ENCODE measurements around the gene EBF4. TPM values are rescaled to one million over a fixed set of nuclear protein-coding genes. Genes with fewer than 3 reads are reported as not detected.

EBF4 gene
- total and polyA plus RNA-seq, 10 of the 15 experiments (the other 5 are each of a cell fraction or from before 2014, with no cell fraction given), result 0.13 TPM; not detected in 9

- H3K27ac ChIP-seq (ENCODE audit: control insufficient read depth, insufficient read depth), result no peak overlapping the region
- intact Hi-C loops (cut with micrococcal nuclease; ENCODE audit: unreplicated experiment), result no loop called here
- DNase-seq (ENCODE audit: low read depth, low spot score) (no peak), ATAC-seq (peak; percentile 48; the same call in 2 of the 3 replicates), FAIRE-seq (no peak)
- H4K20me1 ChIP-seq (ENCODE audit: control insufficient read depth, insufficient read depth), result no peaks in the 10 kb centered on the region
- no peaks in the 10 kb centered on the region for H3K36me3 ChIP-seq (ENCODE audit: control insufficient read depth in 2 of 2, insufficient read depth in 2 of 2, low read length in 1 of 2)
- H3K27me3 ChIP-seq (replicated peaks in 1 of 2; ENCODE audit: control insufficient read depth in 2 of 2, insufficient read depth in 2 of 2, low read length in 1 of 2), result peaks cover 0 to 5% of the 10 kb centered on the region in 2 experiments; a peak in 2 of 4 replicates
- no peak overlapping the region for H3K4me2 ChIP-seq (ENCODE audit: control insufficient read depth, insufficient read depth)
- in situ Hi-C loops (cut with MboI), result no loop called here
- H3K9ac ChIP-seq (ENCODE audit: control insufficient read depth, insufficient read depth, low read length), result no peak overlapping the region
- no peaks in the 10 kb centered on the region for H3K4me1 ChIP-seq (ENCODE audit: control insufficient read depth, insufficient read depth, low read length)
- no peaks in the 10 kb centered on the region for H3K9me3 ChIP-seq (replicated peaks; ENCODE audit: control insufficient read depth, insufficient read depth, low read length)
- TF ChIP-seq CTCF (IDR thresholded peaks at IDR 0.05 in 2 of 3, conservative IDR thresholded peaks at IDR 0.05 in 1 of 3; ENCODE audit: control insufficient read depth in 2 of 3, extremely low read depth in 1 of 3, insufficient read depth in 1 of 3, low read depth in 3 of 3, low read length in 3 of 3) (peak; percentile 11 to 29 (median 24); a peak in 3 of 6 replicates), EZH2 (IDR thresholded peaks at IDR 0.05; ENCODE audit: borderline replicate concordance, control insufficient read depth, low read depth, low read length) (no peak)
- BruUV-seq (replicated peaks), result no TSS peak
- ChIA-PET POLR2A (no interaction called here), RAD21 (ENCODE audit: unreplicated experiment) (interaction anchor here (0.6 kb wide), 1 partner anchor 22 kb away, joined by 3 read pairs; no protein-coding TSS in a partner anchor), CTCF (interaction anchor here (0.9 to 1.7 kb wide), 2 partner anchors 152 to 252 kb away, joined by 5 read pairs; no protein-coding TSS in a partner anchor), SMC1A (ENCODE audit: uncharacterized antibody, unreplicated experiment) (no interaction called here)
- H3K4me3 ChIP-seq, result no peak overlapping the region
- H2AFZ ChIP-seq (ENCODE audit: control insufficient read depth, low read depth, low read length), result no peak overlapping the region
- 3% methylated on average over 4 of the region's 4 CpGs for WGBS (ENCODE audit: insufficient coverage, insufficient replicate concordance, low lambda C conversion rate, missing lambda C conversion rate)
- no peaks in the 10 kb centered on the region for H3K79me2 ChIP-seq (ENCODE audit: control insufficient read depth, insufficient read depth, low read length)
Measured at GRCh38 chr20:2671977-2672376, 20.6 kb upstream of the EBF4 start.

DNA sequence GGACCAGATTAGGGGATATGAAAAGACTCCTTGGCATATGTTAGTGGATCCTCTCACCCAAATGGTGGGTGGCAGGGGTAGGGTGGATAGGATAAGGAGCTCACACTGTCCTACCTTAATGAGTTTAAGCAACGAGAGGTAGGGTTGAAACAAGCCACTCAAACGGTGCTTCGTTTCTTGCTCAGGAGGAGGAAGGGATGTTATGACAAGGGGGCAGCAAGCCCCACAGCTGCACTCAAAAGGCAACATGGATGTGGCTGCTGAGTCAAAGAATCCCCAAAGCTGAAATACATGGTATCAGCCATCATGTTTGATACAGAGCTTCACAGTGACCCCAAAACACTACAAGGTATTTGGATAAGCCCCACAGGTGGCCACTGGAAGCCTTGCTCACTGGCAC is 20.1 kb upstream of the EBF4 start:
- no TSS peak for BruUV-seq (replicated peaks)
- no peaks in the 10 kb centered on the region for H3K36me3 ChIP-seq (ENCODE audit: control insufficient read depth in 2 of 2, insufficient read depth in 2 of 2, low read length in 1 of 2)
- ChIA-PET RAD21 (ENCODE audit: unreplicated experiment) (interaction anchor here (0.6 kb wide), 1 partner anchor 22 kb away, joined by 3 read pairs; no protein-coding TSS in a partner anchor), SMC1A (ENCODE audit: uncharacterized antibody, unreplicated experiment) (no interaction called here), POLR2A (no interaction called here), CTCF (interaction anchor here (0.9 to 1.7 kb wide), 3 partner anchors 21 to 251 kb away, joined by 3 to 5 read pairs (median 5); no protein-coding TSS in a partner anchor)
- H3K27me3 ChIP-seq (replicated peaks in 1 of 2; ENCODE audit: control insufficient read depth in 2 of 2, insufficient read depth in 2 of 2, low read length in 1 of 2), result peaks cover 0 to 5% of the 10 kb centered on the region in 2 experiments; a peak in 2 of 4 replicates
- FAIRE-seq (no peak), DNase-seq (ENCODE audit: low read depth, low spot score) (no peak), ATAC-seq (no peak)
- no peaks in the 10 kb centered on the region for H3K79me2 ChIP-seq (ENCODE audit: control insufficient read depth, insufficient read depth, low read length)
- H3K9ac ChIP-seq (ENCODE audit: control insufficient read depth, insufficient read depth, low read length), result no peak overlapping the region
- H3K4me3 ChIP-seq, result no peak overlapping the region
- no peak overlapping the region for H3K27ac ChIP-seq (ENCODE audit: control insufficient read depth, insufficient read depth)
- no peaks in the 10 kb centered on the region for H4K20me1 ChIP-seq (ENCODE audit: control insufficient read depth, insufficient read depth)
- H3K4me1 ChIP-seq (ENCODE audit: control insufficient read depth, insufficient read depth, low read length), result no peaks in the 10 kb centered on the region
- H3K9me3 ChIP-seq (replicated peaks; ENCODE audit: control insufficient read depth, insufficient read depth, low read length), result no peaks in the 10 kb centered on the region
- WGBS (ENCODE audit: insufficient coverage, insufficient replicate concordance, low lambda C conversion rate, missing lambda C conversion rate), result 0% methylated on average over 3 of the region's 3 CpGs
- in situ Hi-C loops (cut with MboI), result no loop called here
- no peak overlapping the region for H3K4me2 ChIP-seq (ENCODE audit: control insufficient read depth, insufficient read depth)
- intact Hi-C loops (cut with micrococcal nuclease; ENCODE audit: unreplicated experiment), result no loop called here
- H2AFZ ChIP-seq (ENCODE audit: control insufficient read depth, low read depth, low read length), result no peak overlapping the region
- TF ChIP-seq KDM1A (IDR thresholded peaks at IDR 0.05; ENCODE audit: borderline replicate concordance), result no peak
- TF ChIP-seq, protein P1, sequence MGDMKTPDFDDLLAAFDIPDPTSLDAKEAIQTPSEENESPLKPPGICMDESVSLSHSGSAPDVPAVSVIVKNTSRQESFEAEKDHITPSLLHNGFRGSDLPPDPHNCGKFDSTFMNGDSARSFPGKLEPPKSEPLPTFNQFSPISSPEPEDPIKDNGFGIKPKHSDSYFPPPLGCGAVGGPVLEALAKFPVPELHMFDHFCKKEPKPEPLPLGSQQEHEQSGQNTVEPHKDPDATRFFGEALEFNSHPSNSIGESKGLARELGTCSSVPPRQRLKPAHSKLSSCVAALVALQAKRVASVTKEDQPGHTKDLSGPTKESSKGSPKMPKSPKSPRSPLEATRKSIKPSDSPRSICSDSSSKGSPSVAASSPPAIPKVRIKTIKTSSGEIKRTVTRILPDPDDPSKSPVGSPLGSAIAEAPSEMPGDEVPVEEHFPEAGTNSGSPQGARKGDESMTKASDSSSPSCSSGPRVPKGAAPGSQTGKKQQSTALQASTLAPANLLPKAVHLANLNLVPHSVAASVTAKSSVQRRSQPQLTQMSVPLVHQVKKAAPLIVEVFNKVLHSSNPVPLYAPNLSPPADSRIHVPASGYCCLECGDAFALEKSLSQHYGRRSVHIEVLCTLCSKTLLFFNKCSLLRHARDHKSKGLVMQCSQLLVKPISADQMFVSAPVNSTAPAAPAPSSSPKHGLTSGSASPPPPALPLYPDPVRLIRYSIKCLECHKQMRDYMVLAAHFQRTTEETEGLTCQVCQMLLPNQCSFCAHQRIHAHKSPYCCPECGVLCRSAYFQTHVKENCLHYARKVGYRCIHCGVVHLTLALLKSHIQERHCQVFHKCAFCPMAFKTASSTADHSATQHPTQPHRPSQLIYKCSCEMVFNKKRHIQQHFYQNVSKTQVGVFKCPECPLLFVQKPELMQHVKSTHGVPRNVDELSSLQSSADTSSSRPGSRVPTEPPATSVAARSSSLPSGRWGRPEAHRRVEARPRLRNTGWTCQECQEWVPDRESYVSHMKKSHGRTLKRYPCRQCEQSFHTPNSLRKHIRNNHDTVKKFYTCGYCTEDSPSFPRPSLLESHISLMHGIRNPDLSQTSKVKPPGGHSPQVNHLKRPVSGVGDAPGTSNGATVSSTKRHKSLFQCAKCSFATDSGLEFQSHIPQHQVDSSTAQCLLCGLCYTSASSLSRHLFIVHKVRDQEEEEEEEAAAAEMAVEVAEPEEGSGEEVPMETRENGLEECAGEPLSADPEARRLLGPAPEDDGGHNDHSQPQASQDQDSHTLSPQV (IDR thresholded peaks at IDR 0.05), result no peak
- no peak for TF ChIP-seq CHD2 (IDR thresholded peaks at IDR 0.05; ENCODE audit: borderline replicate concordance, low read depth, low read length)
- no peak for TF ChIP-seq CREB1 (IDR thresholded peaks at IDR 0.05; ENCODE audit: low read depth)
- no peak for TF ChIP-seq MEF2A (IDR thresholded peaks at IDR 0.05; ENCODE audit: insufficient read depth, low read depth, low read length)
- TF ChIP-seq WRNIP1 (IDR thresholded peaks at IDR 0.05; ENCODE audit: borderline replicate concordance, low read depth, low read length), result no peak
- TF ChIP-seq SPI1 (IDR thresholded peaks at IDR 0.05; ENCODE audit: borderline replicate concordance, insufficient read depth, low read depth, low read length), result no peak
- TF ChIP-seq SREBF2 (IDR thresholded peaks at IDR 0.05; ENCODE audit: low read length), result no peak
- no peak for TF ChIP-seq FOS (IDR thresholded peaks at IDR 0.05; ENCODE audit: borderline replicate concordance, extremely low read depth, insufficient read length)

Measured in GM12878 (cell line).